Tongue (tissue), 2 donors: ENCODE measurements around the gene PPP6R2. TPM values are rescaled to one million over a fixed set of nuclear protein-coding genes. Genes with fewer than 3 reads are reported as not detected.

Source experiments
- DNase-seq: peaks from one replicate; pipeline ENCODE4 v3.0.0-alpha.2; 2015
- total RNA-seq: library from RNA; depleted of rRNA; stranded (reverse); fragments of >200 nt; gene quantifications from one replicate; pipeline ENCODE4 v1.2.3, GENCODE V29; 2014

PPP6R2 gene
- total RNA-seq, 1 donor from 2014 or later = 49.5 TPM

DNA sequence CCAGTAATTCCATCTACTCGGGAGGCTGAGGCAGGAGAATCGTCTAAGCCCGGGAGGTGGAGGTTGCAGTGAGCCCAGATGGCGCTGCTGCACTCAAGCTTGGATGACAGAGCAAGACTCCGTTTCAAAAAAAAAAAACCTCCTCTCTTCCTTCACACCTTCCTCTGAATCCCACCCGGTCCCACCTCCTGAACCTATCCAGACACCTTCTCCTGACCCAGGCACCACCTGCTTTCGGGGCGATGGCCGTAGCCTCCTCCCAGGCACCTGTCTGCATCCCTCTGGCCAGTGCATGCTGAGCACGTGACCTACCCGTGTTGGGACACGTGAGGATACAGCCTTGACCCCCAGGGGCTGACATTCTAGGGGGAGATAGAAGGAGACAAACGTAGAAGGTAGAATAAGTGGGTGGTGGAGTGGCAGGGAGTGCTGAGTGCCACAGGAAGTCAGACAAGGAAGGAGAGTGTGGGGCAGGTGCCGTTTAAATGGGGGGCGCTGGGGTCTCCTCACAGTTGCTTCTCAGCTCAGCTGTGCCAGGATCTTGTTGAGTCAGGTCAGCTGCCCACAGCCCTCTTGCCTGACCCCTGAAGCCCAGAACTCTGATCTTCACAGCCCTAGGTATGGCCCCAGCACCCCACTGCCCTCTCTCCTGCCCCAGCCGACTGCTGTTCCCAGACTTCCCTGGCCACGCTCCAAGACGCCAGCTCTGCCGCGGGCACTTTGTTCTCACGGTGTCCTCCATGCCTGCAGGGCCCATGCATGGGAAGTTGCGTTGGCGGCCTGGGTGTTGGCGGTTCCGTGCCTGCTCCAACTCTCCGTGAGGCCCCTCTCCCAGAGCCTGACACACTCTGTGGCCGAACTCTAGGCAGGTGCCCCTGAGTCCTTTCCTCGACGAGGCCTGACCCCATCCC lies 142.3 kb downstream of the PPP6R2 start:
- no peak for DNase-seq

DNA sequence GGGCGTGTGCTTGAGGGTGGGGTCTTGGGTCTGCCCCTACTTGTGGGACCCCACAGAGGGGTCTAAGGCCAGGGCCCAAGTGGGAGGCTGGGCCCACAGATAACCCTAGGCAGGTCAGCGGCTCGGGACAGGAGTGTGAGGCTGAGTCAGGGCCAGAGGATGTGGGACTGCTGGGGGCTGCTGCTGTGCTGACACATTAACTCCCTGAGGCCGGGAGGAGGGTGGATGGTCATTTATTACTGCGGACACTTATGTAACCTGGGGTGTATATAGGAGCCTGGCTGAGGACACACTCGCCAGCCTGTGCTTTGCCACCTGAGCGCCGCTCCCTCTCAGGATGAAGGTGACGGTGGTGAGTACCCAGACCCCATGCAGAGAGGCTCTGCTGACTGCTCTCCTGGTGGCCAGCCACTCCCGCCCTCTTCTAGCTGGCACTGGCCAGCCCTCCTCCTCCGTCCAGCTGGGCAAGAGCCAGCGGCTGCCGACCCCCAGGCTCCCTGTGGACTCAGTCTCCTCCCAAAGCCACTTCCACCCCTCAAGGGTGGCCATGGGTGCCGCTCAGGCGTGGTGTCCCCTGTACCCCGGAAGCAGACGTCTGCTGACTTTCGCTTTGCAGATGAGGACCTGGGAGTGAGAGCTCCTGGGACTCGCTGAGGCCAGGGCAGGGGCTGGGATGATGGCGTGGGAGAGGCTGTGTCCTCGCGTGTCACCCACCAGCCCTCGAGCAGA lies 143.6 kb downstream of the PPP6R2 start, which contains the start of gene MIOX:
TSS of gene MIOX (plus strand) at position 299 of the 729 bp plus-strand sequence. CDS start at position 338, 39 bp downstream.
- DNase-seq = no peak

DNA sequence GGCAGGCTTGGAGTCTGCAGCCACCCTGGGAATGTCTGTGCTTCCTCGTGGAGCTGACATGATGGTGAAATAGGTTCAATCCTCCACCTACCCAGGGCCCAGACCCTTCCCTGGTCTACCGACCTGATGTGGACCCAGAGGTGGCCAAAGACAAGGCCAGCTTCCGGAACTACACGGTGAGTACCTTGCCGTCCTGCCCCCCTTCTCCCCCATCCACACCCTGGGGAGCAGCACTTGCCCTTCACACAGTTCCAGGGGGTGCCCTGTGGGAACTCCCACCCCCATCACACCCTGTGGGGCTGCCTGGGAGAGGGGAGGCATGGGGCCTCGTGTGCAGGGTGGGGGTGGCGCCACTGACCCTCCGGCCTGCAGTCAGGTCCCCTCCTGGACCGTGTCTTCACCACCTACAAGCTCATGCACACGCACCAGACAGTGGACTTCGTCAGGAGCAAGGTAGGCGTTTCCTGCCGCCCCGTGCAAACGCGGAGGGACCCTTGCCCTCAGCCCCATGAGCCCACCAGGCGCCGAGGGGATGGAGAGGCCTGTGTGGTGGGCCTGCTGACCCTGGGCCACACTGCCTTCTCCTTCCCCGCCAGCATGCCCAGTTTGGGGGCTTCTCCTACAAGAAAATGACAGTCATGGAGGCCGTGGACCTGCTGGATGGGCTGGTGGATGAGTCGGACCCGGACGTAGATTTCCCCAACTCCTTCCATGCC lies 144.3 kb downstream of the PPP6R2 start:
- no peak for DNase-seq

DNA sequence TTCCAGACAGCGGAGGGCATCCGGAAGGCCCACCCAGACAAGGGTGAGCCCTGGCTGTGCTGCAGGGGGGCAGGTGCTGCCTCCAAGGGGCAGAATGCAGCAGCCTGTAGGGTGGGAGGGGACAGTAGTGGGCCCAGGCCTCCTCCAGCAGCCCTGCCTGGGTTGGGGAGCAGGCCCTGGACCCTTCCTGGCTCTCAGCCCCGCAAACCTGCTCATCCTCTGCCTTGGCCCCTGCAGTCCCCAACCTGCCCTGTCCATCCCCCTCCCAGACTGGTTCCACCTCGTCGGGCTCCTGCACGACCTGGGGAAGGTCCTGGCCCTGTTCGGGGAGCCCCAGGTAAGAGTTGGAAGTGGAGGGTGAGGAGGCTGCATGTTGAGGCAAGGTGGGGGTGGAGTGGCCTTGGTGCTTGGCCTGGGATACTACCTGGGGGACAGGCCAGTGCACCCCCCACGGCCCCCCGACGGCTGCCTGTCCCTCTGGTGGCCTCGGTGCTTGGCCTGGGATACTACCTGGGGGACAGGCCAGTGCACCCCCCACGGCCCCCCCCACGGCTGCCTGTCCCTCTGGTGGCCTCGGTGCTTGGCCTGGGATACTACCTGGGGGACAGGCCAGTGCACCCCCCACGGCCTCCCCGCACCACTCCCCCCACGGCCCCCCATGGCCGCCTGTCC lies 145.0 kb downstream of the PPP6R2 start:
- DNase-seq = no peak

DNA sequence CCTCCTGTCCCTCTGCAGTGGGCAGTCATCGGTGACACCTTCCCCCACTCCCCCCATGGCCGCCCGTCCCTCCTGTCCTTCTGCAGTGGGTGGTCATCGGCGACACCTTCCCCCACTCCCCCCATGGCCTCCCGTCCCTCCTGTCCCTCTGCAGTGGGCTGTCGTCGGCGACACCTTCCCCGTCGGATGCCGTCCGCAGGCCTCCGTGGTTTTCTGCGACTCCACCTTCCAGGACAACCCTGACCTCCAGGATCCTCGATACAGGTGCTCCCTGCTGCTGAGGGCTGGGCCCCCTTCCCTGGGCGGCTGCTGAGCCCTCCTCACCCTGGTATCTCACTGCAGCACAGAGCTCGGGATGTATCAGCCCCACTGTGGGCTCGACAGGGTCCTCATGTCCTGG lies 145.8 kb downstream of the PPP6R2 start:
- DNase-seq = no peak

DNA sequence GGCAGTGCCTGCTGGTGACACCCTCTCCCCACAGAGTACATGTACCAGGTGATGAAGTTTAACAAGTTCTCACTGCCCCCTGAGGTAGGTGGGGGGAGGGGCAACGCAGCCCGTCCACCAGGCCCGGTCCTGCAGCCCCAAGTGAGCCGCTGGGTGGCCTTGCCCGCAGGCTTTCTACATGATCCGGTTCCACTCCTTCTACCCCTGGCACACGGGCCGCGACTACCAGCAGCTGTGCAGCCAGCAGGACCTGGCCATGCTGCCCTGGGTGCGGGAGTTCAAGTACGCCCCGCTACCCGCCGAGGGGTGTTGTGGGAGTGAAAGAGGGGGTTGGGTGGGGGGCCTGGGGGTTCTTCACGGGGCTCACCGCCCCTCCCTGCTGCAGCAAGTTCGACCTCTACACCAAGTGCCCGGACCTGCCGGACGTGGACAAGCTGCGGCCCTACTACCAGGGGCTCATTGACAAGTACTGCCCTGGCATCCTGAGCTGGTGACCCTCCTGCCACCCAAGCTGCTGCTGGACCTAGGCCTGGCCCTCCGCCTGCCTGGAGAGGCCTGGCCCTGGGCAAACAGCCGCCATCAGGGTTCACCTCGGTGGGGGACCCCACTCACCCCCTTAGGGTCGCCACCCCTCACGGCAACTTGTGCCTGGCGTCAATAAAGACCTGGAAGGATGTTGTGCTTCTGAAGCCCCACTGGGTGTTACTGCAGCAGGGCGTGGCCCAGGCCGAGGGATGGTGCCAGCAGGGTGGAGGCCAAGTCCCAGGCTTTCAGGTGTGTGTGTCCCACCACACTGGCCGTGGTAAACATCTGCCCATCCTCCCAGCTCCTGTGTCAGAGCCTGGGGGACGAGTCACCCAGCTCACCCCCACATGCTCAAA lies 146.5 kb downstream of the PPP6R2 start:
- DNase-seq = no peak

DNA sequence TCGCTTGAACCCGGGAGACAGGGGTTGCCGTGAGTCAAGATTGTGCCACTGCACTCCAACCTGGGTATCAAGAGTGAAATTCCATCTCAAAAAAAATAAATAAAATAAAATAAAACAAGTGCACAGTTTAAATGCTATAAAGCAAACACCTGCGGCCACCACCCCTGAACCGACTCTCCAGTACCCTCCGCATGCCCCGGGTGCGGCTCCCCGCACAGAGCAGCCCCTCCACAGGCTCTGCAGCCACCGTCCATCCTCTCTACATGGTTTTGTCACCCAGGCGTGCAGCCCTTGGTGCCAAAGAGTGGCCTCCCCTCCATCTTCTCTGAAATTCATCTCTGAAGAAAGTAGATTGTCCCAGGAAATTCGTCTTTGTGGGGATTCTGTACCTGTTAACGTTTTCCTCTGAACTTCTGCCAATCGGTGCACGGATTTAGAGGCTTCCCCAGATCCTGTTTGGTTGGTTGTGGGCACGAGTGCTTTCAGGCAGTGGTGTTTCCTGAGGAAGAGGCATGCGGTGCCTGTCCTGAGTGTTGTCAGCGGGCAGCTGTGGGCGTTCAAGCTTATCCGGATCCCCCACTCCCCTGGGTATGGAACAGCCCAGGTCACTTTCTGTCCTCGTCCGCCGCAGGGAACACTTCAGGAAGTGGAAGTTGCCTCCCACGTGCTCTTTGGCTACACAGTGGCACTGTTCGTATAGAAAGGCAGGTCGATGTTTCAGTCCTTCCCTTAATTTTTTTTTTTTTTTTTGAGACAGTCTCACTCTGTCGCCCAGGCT lies 147.6 kb downstream of the PPP6R2 start:
- no peak for DNase-seq

Other genes starting within 250 kb of the PPP6R2 start
- 0.31 TPM for gene PANX2, start 172.6 kb upstream of the PPP6R2 start, total RNA-seq
- gene TRABD, start 157.4 kb upstream of the PPP6R2 start, total RNA-seq = 18.5 TPM
- gene SELENOO, start 142.3 kb upstream of the PPP6R2 start, total RNA-seq = 15.0 TPM
- 39.7 TPM for gene TUBGCP6, start 98.3 kb upstream of the PPP6R2 start, total RNA-seq
- gene HDAC10, start 92.1 kb upstream of the PPP6R2 start, total RNA-seq = 23.4 TPM
- 29.4 TPM for gene MAPK12, start 81.6 kb upstream of the PPP6R2 start, total RNA-seq
- 4.0 TPM for gene MAPK11, start 72.9 kb upstream of the PPP6R2 start, total RNA-seq
- 146 TPM for gene PLXNB2, start 35.7 kb upstream of the PPP6R2 start, total RNA-seq
- gene DENND6B, start 16.3 kb upstream of the PPP6R2 start, total RNA-seq = 7.5 TPM
- gene SBF1, start 131.7 kb downstream of the PPP6R2 start, total RNA-seq = 61.7 TPM
- 0.92 TPM for gene ADM2, start 138.2 kb downstream of the PPP6R2 start, total RNA-seq
- gene MIOX, start 143.5 kb downstream of the PPP6R2 start, total RNA-seq = not detected
- gene LMF2, start 164.4 kb downstream of the PPP6R2 start, total RNA-seq = 30.8 TPM
- 38.9 TPM for gene NCAPH2, start 164.9 kb downstream of the PPP6R2 start, total RNA-seq
- 1.3 TPM for gene SCO2, start 182.3 kb downstream of the PPP6R2 start, total RNA-seq
- 11.0 TPM for gene TYMP, start 186.7 kb downstream of the PPP6R2 start, total RNA-seq
- 0.10 TPM for gene KLHDC7B, start 202.6 kb downstream of the PPP6R2 start, total RNA-seq
- not detected for gene SYCE3, start 219.6 kb downstream of the PPP6R2 start, total RNA-seq
- 57.4 TPM for gene CPT1B, start 235.1 kb downstream of the PPP6R2 start, total RNA-seq
- gene CHKB, start 239.5 kb downstream of the PPP6R2 start, total RNA-seq = 39.2 TPM